GM18520 (cell line): Measurements from ENCODE around the gene CUL2.
"Not testable (repeated sequence)": the region's sequence is repeated elsewhere in the genome, so short reads cannot be mapped to it uniquely, and the experiment has no call there.

Experiments
- ATAC-seq: cut with Tn5 transposase; IDR thresholded peaks from one replicate; pipeline ENCODE4 v1.9.1; 2021; ENCODE audit not compliant: unreplicated experiment

The CUL2 gene

DNA sequence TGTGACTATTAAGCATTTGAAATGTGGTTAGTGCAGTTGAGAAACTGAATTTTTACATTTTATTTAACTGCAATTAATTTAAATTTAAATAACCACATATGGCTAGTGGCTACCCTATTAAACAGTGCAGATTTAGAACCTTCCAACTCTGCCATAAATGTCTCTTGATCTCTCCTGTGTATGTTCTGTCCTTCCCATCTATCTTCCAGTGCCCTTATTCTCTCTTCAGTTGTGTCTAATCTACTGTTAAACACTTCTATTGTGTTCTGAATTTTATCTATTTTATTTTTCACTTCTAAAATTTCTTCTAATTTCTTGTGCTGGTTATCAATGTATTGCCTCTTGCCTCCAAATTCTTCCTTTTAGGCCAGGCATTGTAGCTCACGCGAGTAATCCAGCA lies 105.0 kb downstream of the CUL2 start:
- no peak for ATAC-seq

DNA sequence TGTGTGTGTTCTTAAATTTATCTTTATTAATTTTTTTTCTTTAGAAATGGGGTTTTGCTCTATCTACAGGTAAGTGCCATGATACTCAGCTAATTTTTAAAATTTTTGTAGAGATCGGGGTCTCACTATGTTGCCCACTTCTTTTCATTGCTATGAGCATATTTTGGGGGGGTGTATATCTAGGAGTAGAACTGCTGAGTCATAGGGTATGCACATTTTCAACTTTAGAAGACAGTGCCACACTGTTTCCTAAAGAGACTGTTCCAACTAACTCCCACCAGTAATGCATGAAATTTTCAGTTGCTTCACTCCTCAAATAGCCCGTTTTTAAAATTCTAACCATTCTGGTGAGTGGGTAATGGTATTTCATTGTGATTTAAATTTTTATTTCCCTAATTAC lies 108.3 kb downstream of the CUL2 start:
- ATAC-seq, result no peak

DNA sequence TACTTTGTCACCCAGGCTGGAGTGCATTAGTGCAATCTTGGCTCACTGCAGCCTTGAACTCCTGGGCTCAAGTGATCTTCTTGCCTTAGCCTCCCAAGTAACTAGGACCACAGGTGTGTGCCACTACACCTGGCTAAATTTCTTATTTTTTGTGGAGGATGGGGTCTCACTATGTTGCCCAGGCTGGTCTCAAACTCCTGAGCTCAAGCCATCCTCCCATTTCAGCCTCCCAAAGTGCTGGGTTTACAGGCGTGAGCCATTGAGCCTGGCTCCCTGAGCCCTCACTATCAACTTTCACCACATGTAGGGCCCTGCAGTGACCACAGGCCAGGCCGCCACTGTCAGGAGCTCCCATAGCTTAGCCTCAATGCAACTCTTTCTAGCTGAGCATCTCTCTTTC lies 110.2 kb downstream of the CUL2 start:
- no peak for ATAC-seq

DNA sequence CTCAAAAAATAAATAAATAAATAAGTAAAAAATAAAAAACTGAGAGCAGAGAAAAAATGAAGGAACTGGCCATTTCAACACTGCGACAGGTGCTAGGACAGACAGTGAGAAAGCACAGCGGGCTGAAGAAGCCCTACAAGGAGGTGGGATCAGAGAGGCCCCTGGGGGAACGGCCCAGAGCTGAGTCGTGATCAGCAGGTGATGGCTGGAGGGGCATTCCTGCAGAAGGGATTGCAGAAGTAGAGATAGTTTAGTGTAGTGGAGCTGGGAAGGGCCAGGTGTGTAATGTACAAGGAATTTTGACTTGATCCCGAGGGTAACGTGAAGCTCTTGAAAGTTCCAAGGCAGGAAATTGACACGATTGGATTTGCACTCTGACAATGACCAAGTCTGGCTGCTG lies 112.1 kb downstream of the CUL2 start:
- no peak for ATAC-seq

DNA sequence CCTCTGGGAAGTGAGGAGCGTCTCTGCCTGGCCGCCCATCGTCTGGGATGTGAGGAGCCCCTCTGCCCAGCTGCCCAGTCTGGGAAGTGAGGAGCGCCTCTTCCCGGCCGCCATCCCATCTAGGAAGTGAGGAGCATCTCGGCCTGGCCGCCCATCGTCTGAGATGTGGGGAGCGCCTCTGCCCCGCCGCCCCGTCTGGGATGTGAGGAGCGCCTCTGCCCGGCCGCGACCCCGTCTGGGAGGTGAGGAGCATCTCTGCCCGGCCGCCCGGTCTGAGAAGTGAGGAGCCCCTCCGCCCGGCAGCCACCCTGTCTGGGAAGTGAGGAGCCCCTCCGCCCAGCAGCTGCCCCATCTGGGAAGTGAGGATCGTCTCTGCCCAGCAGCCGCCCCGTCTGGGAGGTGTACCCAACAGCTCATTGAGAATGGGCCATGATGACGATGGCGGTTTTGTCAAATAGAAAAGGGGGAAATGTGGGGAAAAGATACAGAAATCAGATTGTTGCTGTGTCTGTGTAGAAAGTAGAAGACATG lies 113.7 kb downstream of the CUL2 start:
- not testable (repeated sequence) for ATAC-seq

DNA sequence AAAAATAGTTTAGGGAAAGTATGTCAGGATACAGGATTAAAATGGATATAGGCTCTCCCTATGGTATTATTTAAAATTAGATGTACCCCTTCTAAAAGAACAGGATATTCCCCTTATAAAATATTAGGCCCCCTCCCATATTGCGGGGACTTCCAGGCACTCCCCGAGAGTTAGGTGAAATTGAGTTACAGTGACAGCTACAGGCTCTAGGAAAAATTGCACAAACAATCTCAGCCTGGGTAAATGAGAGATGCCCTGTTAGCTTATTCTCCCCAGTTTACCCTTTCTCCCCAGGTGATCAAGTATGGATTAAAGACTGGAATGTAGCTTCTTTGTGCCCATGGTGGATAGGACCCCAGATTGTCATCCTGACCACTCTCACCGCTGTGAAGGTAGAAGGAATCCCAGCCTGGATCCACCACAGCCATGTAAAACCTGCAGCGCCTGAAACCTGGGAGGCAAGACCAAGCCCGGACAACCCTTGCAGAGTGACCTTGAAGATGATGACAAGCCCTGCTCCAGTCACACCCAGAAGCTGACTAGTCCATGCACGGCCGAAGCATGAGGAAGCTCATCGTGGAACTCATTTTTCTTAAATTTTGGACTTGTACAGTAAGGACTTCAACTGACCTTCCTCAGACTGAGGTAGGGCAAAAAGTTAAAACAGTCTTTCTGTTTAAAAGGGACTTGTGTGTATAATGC lies 115.6 kb downstream of the CUL2 start:
- ATAC-seq, result not testable (repeated sequence)

DNA sequence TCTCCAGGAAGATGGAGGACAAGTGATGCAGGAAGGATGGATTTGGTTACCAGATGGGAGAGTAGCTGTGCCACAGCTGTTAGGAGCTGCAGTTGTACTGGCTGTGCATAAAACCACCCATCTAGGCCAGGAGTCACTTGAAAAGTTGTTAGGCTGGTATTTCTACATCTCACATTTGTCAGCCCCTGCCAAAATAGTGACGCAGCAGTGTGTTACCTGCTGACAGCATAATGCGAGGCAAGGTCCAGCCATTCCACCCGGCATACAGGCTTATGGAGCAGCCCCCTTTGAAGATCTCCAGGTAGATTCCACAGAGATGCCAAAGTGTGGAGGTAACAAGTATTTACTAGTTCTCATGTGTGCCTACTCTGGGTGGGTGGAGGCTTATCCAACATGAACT lies 116.4 kb downstream of the CUL2 start:
- not testable (repeated sequence) for ATAC-seq

DNA sequence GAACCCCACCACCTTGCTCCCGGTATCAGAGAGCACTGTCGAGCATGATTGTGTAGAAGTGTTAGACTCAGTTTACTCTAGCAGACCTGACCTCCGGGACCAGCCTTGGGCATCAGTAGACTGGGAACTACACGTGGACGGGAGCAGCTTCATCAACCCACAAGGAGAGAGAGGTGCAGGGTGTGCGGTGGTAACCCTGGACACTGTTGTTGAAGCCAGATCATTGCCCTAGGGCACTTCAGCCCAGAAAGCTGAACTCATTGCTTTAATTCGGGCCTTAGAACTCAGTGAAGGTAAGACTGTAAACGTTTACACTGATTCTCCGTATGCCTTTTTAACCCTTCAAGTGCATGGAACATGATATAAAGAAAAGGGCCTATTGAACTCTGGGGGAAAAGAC lies 117.0 kb downstream of the CUL2 start:
- not testable (repeated sequence) for ATAC-seq

DNA sequence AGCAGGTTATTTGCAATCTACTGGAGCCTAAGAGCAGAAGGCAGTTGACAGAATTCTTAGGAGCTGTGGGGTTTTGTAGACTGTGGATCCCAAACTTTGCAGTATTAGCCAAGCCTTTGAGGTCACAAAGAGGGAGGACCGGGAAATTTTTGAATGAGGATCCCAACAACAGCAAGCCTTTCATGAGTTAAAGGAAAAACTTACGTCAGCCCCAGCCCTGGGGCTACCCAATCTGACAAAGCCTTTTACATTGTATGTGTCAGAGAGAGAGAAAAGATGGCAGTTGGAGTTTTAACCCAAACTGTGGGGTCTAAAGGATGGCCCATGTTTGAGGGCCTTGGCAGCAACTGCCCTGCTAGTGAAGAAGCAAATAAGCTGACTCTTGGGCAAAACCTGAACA lies 117.5 kb downstream of the CUL2 start:
- ATAC-seq, result not testable (repeated sequence)

DNA sequence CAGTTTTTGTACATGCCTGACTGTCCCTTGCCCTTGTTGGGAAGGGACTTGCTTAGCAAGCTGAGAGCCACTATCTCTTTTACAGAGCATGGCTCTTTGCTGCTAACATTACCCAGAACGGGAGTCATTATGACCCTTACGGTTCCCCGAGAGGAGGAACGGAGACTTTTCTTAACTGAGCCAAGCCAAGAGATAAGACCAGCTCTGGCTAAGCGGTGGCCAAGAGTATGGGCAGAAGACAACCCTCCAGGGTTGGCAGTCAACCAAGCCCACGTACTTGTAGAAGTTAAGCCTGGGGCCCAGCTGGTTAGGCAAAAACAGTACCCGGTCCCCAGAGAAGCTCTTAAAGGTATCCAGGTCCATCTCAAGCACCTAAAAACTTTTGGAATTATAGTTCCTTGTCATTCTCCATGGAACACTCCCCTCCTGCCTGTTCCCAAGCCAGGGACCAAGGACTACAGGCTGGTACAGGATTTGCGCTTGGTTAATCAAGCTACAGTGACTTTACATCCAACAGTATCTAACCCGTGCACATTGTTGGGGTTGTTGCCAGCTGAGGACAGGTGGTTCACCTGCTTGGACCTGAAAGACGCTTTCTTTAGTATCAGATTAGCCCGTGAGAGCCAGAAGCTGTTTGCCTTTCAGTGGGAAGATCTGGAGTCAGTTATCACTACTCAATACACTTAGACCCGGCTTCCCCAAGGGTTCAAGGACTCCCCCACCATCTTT lies 118.4 kb downstream of the CUL2 start:
- not testable (repeated sequence) for ATAC-seq

DNA sequence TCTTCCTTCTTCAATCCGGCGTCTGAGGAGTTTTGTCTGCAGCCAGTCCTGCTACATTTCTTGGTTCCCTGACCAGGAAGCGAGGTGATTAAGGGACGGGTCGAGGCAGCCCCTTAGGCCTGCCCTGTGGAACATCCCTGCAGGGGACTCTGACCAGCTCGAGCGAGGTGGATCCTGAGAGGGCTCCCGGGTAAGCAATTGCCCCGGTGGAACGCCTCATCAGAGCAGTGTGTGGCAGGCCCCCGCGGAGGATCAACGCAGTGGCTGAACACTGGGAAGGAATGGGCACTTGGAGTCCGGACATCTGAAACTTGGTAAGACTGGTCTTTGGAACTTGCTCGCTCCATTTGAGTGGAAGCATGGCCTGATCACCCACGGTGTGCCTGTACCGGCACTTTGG lies 121.0 kb downstream of the CUL2 start:
- ATAC-seq, result no peak

DNA sequence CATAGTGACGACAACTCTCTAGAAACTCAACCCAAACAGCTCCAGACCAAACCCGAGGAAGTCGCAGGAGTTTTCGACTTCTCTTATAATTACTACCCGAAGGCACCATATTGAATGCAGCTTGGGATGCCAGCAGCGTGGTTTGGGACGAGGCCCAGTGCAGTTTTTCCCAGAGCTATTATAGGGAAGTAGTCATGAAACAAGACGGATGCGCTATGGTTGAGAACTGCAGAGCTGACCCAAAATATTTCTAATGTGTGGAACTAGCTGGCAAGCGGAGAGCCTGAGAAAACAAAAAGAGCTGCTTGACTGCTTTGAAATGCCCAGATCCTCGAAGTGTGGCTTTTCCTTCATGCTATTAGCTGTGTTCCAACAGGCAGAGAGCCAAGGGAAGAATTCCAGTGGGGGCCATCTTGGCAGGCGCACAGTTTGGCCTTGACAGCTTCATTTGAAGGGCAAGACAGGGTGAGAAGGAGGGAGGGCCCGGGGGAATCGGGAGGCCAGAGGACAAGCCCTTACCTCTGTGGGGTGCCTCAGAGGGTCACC lies 122.7 kb downstream of the CUL2 start:
- ATAC-seq, result no peak

DNA sequence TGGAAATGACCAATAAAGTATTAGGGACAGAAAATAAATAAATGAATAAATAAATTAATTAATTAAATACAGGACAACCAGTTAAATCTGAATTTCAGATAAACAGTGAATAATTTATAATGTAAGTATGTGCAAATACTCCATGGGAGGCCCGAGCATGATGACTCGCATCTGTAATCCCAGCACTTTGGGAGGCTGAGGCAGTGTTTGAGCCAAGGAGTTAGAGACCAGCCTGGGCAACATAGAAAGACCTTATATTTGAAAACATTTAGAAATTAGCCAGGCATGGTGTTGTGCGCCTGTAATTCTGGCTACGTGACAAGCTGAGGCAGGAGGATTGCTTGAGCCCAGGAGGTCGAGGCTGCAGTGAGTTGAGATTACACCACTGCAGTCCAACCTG lies 123.7 kb downstream of the CUL2 start:
- ATAC-seq, result no peak

DNA sequence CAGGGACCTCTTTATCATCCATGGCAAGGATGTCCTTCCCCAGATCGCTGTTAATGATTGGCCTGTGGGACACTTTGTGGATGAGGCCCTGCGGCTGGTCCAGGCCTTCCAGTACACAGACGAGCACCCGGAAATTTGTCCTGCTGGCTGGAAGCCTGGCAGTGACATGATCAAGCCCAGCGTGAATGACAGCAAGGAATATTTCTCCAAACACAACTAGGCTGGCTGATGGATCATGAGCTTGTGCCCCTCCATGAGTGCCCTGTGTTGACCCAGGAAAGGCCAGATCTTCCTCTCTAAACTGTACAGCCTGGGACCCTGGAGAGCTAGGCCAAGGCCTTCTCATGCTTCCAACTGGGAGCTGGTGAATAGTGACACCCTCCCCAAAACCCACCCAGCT lies 124.1 kb downstream of the CUL2 start:
- no peak for ATAC-seq

DNA sequence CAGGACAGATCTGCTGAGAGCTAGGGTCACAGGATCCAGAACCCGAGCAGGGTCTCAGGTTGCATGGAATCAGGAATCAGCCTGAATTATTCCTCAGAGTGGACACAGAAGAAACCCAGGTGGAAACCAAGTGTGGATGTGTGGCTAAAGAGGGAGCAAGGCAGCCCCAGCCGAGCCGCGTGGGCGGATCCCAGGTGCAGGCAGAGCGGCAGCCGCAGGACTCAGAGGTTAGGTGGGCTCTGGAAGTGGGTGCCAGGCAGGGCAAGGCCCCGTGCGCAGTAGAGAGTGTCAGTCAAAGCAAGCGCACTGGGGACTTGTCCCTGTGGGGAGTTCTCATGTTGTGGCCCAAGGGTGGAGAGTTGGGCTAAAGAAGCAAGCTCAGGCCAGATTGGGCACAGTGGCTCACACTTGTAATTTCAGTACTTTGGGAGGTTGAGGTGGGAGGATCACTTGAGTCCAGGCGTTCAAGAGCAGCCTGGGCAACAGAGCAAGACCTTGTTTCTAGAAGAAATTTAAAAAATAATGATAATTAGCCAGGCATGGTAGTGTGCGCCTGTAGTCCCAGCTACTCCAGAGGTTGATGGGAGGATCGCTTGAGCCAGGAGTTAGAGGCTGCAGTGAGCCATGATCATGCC lies 125.9 kb downstream of the CUL2 start:
- no peak for ATAC-seq

DNA sequence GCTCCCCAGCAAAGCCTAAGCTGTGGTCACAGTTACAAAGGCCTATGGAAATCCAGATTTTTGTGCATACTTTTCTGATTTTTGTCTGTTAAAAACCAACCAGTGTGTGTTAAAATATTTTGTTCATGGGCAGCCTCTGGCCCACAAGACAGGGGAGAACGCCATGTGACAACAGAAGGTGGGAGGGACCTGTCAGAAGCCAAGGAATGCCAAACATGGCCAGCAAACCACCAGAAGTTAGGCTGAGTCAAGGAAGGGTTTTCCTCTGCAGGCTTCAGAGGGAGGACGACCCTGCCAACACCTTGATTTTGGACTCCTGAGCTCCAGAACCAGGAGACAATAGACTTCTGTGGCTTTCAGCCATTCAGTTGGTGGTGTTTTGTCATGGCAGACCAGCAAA lies 127.3 kb downstream of the CUL2 start:
- ATAC-seq, result no peak

DNA sequence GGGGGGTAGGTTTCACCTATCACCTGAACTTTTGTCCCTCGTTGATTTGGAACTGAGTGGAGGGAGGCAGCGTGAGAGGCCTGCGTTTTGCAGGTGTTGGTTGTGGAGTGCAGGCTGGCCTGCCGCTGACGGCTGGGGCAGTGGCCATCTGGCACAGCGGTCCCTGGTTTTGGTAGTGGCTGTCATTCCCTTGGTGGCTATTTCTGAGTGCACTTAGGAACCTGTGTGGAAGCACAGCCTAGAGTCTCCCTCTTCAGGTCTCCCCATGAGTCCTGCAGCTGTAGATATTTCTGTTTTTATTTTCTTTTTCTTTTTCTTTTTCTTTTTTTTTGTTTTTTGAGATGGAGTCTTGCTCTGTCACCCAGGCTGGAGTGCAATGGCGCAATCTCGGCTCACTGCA lies 129.2 kb downstream of the CUL2 start:
- no peak for ATAC-seq

DNA sequence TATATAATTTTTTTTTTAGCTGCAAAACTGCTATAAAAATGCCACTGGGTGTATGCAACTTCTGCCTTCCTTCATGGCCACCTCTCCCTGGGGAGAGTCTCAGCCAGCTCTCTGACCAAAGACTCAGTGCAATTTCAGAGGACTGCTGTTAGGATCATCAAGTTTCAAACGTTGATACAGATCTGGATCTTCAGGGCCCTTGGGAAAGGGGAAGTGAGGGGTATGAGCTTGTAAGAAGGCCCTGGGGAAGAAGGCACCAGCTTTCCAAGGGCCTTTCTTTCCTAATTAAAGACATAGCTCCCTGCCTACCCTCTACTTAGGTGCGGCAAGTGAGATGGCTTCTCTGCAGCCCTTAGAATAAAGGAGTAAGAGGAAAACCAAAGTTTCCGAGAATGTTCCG lies 130.4 kb downstream of the CUL2 start:
- no peak for ATAC-seq

DNA sequence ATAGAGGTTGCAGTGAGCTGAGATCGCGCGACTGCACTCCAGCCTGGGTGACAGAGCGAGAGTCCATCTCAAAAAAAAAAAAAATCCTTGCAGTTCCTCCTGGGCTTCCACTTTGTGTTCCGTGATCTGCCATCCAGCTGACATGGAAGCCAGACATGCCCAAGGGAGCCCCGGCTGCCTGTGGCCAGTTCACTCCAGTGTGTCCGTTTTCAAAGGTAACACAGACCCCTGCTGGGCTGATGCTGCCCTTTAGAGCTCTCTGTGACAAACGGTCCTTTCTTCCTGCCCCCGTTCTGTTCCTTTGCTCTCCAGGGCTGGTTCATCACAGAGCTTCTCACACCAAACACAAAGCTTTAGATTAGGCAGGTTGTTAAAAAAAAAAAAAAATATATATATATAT lies 130.8 kb downstream of the CUL2 start:
- no peak for ATAC-seq
